IPS DF 19.7 (cell line): ENCODE data around the gene ELOVL6.
"Not testable (repeated sequence)": the region's sequence is repeated elsewhere in the genome, so short reads cannot be mapped to it uniquely, and the experiment has no call there.

Source experiments
- DNase-seq: peaks from one replicate; pipeline ENCODE4 v3.0.0-alpha.2; 2013; ENCODE audit warnings: low read depth, low spot score

Gene ELOVL6

DNA sequence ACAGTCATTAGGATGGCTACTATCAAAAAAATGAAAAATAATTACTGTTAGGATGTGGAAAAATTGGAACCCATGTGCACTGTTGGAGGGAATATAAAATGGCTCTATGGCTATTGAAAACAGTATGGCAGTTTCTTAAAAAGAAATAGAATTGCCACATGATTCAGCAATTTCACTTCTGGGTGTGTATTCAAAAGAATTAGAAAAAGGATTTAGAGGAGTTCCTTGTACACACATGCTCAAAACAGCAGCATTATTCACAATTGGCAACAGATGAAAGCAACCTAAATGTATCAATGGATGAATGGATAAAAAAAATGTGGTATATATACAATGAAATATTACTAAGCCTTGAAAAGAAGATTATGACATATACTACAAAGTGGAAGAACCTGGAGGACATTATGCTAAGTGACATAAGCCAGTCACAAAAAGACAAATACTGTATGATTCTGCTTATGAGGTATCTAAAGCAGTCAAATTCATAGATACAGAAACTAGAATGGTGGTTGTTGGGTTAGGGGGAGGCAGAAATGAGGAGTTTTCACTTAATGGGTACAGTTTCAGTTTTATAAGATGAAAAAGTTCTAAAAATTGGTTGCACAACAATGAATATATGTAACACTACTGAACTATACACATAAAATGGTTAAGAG lies 123.2 kb downstream of the ELOVL6 start:
- no peak for DNase-seq

DNA sequence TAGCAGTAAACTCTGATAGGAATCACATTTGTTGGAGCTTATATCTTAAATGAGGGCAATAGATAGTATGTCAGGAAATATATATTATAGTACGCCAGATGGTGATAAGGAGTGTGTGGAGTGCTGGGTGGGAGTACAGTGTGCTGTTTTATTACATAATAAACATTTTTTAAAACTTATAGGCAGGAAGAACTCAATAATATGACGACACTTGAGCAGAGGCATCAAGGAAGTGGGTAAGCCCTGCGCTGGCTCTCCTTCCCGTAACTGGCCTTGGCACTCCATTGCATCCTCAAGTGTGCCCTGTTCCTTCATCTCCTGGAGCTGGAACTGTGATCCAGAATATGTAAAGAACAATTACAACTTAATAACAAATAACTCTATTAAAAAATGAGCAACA lies 123.8 kb downstream of the ELOVL6 start:
- no peak for DNase-seq

DNA sequence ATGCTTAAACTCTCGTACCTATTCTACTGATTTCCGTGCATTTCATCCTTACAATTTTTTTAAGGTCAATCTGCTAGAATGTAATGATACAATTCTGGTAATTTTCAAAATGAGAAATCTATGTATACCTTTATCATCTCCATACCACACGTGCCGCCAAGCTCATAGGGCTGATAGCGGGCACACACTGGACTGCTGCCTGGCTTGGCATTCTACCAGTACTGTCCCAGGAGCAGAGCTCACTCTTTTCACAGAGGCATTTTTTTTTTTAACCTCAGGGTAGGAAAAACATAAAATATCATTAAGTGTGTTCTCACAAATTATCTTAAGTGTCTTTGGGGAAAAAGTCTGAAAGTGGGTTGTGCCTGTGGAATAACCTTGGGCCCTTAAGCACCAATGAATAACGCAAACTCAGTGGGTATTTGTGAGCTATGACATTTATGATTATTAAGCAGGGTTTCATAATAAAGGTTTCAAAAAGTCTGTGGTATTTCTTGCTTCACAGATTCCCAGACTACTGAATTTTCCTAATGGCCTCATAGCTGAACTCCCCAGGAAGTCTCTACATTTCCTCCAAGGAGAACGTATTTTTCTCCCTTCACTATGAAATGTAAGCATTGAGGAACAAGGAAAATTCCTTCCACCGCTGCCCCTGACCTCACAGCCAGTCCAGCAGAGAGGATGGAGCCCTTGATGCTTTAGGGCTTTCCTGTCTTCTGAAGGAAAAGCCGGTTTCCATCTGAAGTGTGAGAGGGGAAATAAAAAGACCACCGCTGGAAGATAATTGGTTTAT lies 125.2 kb downstream of the ELOVL6 start:
- DNase-seq: no peak

DNA sequence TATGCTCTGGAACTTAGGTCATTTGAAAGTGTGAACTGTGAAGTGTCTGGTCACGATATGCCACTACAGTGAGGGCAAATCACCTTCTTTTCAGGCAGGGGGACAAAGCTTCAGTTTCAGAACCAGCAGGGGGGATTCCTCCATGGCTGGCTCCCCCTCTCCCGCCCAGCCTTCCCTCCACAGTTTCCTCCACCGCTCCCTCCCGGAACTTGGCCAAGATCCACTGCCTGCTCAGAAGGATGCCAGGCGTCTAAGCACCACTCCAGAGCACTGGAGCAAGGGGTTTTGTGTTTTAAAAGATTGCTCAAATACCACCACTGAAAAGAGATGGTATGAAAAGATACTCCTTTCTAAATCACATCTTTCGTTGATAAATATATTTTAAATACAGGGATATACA lies 126.9 kb downstream of the ELOVL6 start:
- no peak for DNase-seq

DNA sequence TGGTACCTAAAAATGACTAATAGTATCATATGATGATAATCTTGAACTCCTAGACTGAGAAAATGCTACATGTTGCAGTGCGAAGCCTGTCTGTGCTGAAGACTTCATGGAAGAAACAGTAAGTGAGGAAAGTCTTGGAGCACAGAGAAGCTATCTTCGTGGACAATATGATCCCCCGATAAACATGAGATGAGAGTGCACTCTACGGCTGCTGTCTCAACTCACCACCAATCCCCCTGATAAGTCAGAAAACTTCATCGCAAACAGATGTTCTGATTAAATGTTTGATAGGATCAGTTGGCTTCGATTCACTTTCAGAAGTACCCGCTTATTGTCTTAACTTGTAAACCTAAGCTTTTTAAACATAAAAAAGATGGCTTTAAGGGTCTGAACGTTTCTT lies 130.2 kb downstream of the ELOVL6 start:
- DNase-seq: no peak

DNA sequence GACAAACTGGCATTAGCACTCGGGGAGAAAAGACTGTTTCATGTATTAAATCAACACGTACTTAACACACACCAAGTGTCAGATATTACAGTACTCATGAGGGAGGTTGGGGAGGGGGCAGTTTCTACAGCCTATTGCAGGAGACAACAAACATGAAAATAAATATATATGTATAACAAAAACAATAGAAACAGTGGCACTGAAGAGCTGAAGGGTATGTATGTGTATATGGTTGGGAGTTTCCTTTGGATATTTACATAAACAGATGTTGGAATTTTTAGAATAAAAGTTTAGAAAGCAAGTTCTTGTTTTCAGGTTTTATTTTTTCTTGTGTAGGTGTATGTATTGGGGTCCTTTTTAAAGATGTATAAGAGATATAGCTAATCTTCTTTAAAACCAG lies 133.5 kb downstream of the ELOVL6 start:
- no peak for DNase-seq

DNA sequence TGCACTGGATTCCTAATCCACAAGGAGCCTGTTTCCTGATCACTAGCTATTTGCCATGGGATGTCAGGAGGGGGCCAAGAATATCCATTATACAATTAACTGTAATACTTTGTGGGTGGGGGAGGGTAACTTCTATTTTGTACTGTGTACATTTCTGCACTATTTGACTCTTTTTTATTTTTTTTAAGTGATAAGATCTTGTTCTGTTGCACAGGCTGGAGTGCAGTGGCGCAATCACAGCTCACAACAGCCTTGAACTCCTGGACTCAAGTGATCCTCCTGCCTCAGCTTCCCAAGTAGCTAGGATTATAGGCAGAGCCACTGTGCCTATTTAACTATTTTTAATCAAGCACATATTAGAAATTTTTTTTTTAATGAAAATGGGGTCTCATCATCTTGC lies 134.1 kb downstream of the ELOVL6 start:
- DNase-seq: no peak

DNA sequence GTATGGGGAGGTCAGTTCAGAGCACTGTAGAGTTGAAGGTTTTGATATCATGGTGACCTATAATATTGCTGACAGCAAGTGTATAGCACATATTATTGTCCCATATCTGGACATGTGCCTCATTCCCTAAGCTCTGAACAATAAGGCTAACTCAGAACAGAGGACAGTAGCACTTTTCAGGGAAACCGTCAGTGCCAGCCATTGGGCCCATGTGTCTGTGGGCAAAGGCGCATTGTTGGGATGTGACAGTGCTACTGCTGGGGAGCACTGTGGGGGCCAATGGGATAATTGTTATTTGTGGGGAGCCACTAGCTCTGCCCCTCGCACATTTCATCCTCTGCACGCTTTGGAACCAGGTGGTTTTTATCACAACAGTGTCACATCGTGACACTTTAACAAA lies 136.2 kb downstream of the ELOVL6 start:
- no peak for DNase-seq

DNA sequence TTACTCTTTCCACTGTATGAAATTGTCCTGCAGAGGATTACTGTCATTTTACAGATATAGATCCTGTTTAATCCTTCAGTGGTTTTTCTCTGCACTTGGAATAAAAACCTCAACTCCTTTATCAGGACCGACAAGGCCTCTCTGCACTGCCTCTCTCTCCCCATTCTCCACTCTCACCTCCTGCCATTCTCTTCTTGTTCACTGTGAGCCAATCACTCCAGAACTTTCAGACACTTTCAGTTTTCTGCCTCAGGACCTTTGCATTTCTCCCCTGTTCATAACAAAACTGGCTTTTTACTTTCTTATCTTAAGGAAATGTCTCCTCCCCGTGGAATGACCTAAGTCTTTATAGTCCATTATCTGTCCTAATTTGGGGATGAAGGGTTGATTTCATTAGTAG lies 137.3 kb downstream of the ELOVL6 start:
- no peak for DNase-seq

DNA sequence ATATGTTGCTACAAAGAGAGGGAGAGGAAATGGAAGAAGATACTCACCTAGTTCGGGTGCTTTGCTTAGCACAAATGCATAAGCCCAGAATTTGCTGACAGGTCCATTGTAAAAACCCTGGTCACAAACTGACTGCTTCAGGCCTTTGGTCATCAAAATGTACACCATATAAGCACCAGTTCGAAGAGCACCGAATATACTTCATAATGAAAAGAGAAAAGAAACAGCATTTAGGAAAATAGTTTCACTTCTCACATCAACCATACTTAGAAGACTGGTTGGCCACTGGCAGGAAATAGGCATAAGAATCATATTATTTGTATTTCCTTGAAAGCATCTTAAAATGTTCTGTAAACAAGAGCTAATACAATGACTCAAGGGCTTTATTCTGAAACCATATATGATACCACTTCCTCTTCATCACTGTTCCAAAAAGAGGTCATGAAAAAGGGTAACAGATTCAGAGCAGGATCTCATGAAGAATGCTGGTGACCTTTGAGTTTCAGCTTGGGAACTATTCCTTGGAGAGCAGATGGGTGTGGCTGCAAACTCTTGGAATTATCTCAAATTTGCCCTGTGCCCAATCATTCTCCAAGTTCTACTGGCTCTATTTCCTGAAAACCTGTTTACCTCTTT lies 138.7 kb downstream of the ELOVL6 start:
- no peak for DNase-seq

DNA sequence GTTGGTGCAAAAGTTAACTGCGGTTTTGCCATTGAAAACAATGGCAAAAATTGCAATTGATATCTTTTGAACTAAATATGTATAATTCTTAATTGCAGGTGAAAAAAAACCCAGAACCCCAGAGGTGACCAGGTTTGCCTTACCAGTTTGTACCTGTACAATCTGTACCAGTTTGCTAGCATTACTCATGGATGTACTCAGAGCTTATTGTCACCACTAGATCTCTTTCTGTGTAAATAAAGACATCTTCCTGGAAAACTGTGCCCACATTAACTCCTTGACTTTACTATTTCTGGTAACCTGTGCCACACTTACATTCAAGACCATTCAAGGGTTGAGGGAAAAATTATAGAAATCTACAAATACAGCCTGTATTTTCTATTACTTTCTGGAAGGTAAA lies 139.7 kb downstream of the ELOVL6 start:
- no peak for DNase-seq

DNA sequence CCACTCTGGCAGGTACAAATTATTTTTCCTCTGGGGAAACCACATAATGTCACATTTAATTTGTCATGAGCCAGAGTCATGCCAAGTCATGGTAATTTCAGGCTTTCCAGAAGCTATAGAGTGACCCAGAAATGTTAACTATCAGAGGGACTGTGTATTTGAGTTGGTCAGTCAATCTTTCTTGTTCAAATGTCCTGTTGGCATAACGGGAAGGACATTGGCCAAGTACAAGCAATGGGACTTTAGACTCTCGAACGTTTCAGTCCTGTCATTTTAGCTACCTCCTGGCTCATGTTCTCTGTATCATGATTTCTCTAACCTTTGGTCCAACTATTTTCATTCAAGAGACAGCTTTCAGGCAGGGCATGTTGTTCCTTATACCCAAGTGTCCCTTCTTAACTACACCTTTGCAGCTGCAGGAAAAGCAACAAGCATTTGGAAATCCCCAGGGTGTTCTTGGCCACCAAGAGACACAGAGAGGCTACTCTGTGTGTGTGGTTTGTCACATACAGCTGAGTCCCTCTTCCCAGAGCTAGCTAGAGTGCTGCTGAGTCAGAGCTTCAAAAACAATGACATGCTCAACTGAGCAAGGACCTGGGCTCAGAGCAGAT lies 143.2 kb downstream of the ELOVL6 start:
- DNase-seq: no peak

DNA sequence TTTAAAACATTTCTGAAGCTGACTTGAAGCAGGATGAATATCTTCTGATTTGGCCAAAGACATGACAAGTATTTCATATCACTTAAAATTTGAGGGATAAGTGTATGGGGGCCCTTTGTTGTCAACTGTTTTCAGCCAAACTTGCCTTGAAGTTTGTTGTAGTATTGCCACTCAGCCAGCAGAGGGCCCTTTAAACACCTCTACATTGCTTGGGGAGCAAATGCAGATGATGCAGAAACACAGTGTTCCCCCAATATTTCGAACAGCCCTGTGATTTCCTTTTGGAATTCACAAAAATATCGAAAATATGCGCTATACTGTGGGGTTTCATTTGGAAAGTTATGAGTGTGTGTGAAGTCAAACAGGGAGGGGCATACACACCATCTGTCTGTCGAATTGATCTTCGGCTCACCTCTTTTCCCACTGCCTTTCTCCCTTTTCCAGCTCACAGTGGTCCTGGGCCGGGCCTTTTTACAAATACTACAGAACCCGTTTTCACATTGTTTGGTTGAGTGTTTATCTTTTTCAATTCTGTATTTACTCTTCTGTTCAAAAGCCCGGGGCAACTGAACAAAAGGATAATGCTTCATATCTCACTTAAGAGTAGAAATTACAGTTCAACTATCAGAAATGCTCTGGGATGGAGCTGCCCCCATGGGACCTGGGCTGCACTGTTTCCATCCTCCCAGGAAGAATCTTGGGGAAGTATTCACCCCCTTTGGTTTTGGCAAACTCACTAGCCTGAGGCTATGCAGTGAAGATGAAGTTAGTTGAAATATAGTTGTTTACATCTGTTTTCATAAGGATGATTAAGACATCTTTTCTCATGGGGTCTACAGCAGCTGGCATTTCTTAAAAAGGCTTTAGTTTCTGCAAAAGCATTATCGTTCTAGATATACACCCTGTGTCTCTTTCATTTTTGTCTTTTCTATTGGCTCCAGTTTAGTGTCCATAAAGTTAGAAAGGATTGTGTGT lies 148.2 kb downstream of the ELOVL6 start:
- peak; percentile 5 for DNase-seq

DNA sequence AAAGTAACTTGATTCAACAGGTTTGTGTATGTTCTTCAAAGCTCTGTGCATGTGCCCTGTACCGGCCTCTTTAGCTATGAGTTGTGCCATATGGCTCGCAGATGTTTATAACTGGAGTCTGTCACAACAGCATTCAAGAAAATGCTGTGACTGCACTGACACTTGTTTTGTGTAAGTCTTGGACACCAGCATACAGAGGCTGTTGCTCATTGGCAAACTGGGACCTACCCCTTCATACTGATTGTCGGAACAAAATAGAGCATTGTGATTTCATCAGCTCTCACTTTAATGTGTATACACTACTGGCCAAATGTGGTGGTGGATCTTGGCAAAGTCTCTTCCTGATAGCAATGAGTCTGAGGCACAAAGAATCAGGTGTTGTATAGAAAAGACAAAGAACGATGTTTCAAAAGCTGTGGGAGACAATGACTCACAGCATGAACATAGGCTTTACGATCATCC lies 151.8 kb downstream of the ELOVL6 start:
- no peak for DNase-seq

DNA sequence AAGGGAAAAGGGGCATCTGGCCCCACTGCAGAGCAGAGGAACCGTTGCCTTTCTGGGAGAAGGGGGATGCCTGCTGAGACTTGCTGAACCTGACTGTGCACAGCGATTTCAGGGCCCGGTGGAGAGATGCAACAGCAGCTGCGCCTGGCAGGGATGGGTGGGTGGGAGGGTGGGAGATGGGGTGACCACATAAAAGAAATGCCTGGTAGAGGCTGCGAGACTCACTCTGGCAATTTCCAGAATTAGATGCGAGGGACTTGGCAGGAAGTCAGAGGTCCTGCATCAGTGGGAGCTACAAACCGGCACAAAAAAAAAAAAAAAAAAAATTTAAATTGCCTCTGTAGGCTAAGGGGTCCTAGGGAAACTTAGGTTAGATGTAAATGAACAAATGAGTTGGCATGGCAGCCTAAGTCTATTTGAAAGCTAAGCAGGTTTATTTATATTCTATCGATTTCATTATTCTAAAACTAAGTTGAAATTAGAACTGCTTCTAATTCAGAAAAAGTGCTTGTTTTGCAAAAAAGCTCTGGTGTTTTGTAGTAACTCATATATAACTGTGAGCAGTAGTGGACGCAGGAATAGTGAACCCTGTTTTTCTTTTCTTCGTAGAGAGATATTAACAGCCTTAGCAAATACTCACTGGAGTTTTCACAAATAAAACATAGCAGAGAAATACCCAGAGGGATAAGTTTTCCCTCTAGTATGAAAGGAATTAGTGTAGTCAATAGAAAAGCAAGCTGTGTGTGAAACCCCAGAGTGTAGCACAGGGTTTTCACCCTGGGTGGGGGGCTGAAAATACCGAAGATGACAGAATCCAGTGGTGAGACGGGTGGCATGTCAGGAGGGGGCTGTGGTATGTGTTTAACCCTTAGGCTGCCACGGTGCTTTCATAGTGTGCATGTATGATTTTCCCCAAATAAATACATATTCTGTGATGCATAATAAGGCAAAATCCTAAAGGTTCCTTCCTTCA lies 155.6 kb downstream of the ELOVL6 start:
- no peak for DNase-seq

DNA sequence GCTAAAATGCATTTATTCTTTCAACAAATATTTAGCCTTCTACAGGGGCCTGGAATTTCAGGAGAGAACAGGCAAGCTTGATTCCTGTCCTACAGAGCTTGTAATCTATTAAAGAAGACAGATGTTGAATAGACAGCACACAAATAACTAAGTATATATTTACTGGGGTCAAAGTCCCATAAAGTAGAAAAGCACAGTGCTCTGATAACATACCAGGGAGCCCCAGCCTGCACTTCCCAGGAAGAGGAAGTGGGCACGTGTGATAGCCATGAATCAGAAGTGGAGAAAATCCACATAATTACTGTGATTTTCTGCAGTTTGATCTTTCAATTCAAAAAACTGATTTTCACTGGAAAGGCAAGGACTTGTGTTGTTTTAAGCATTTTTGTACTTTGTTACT lies 156.7 kb downstream of the ELOVL6 start:
- no peak for DNase-seq

DNA sequence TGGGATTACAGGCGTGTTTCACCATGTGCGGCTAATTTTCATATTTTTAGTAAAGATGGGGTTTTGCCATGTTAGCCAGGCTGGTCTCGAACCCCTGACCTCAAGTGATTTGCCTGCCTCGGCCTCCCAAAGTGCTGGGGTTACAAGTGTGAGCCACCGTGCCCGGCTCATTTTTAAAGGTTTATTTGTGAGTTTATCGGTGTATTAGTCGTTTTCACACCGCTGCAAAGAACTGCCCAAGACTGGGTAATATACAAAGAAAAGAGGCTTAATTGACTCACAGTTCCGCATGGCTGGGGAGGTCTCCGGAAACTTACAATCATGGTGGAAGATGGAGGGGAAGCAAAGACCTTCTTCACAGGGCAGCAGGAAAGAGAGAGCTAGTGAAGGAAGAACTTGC lies 159.3 kb downstream of the ELOVL6 start:
- not testable (repeated sequence) for DNase-seq

DNA sequence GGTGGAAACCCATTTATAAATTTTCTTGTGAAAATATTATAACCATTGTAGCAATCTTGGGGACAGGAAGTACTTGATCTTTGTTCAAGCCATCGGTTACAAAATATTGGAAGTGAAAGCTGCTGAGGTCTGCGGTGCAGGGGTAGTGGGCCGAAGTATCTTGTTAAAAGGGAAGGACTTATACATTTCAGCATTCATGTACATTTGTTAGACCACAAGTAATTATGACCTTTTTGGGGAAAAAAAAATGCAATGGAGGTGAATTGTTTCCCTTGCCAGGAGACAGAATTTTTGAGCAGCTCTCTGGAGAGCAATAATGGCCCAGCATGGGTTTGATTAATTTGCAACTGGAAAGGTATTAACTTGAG lies 164.4 kb downstream of the ELOVL6 start:
- DNase-seq: no peak

DNA sequence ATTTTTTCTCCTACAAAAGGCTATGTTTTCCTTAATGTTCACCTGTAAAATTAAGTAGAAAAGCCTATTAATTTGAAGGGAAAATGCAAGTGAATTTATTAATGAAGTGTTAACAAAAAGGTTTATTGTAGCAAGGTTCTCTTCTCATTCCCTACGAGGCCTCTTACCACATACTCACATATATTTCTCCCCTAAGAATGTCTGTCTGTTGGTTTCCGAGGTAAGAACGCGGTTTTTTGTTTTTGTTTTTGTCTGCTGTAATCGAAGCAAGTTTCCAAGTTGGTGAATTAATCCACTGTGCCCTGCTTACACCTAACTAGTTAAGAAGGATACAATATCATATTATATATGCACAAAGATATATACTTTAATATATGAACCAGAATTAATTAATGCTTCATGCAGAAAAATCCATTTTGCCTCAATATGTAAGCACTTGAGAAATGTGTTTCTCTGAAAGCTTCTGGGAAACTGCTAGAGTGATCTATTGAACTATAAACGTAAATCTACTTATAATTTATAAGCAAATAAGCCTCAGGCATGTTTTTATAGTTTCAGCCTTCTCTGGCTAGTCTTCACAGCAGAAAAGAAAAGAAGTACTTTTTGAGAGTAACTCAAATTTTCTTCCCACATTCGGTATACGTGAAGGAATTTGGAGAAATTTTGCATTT lies 164.9 kb downstream of the ELOVL6 start:
- DNase-seq: no peak

DNA sequence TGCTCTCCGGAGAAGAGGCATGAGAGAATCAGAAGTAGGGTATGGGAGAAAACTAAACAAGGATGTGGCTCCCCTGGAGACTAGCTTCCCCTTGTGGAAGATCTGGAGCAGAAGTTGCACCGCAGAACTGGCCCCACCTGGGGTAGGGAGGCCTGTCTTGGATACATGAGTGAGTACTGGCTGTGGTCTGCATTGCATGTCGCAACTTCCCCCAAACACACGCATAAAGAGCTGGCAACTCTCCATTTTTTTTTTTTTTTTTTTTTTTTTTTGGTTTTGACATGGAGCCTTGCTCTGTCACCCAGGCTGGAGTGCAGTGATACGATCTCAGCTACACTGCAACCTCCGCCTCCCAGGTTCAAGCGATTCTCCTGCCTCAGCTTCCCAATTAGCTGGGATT lies 165.8 kb downstream of the ELOVL6 start:
- no peak for DNase-seq
